Right ventricle myocardium inferior (tissue), 1 donor: ENCODE data around the gene SNAPC3. TPM values are rescaled to one million over a fixed set of nuclear protein-coding genes. Genes with fewer than 3 reads are reported as not detected.

Experiments
- total RNA-seq: library from RNA; stranded (reverse); fragmentation: NEBNext Ultra II Directional; extraction: Animal tissue kit (Norgen Biotek cat#: 25700); gene quantifications from one replicate; pipeline ENCODE4 v1.2.1, GENCODE V29; 2021
- donor health status: DM: no; HTN: yes; CAD: no; lungs with severe emphysema.

Gene SNAPC3
- total RNA-seq, 1 donor from 2014 or later: 28.2 TPM

Other genes with a start within 250 kb of the SNAPC3 start
- 1.9 TPM for gene TTC39B, start 115.7 kb upstream of the SNAPC3 start, total RNA-seq
- 21.1 TPM for gene PSIP1, start 88.1 kb downstream of the SNAPC3 start, total RNA-seq
- 1.6 TPM for gene CCDC171, start 130.2 kb downstream of the SNAPC3 start, total RNA-seq